K562 (cell line): ENCODE results near the gene TMSB4X. TPM values are rescaled to one million over a fixed set of nuclear protein-coding genes. Genes with fewer than 3 reads are reported as not detected.

Experiments
- CBFA2T2 ChIP-seq: fragments of 450-650 bp; conservative IDR thresholded peaks from 2 replicates; pipeline ENCODE4 v1.6.1; 2017; ENCODE audit warnings: mild to moderate bottlenecking
- FOS ChIP-seq: IDR thresholded peaks from 3 replicates; pipeline ENCODE4 v1.6.1; 2011; ENCODE audit not compliant: insufficient read length; ENCODE audit errors: extremely low read depth
- FOXK2 ChIP-seq, 2 experiments: fragments of 450-650 bp; IDR thresholded peaks in 1 of 2; conservative IDR thresholded peaks in 1 of 2; 2 replicates each; pipeline ENCODE4 v1.6.1; 2016; ENCODE audit warnings: low read depth in 2 of 2, mild to moderate bottlenecking in 1 of 2
- NONO ChIP-seq, 2 experiments: fragments of 200-400 bp in 1 of 2; fragments of 450-650 bp in 1 of 2; formaldehyde crosslinking in 1 of 2; IDR thresholded peaks; 2 replicates each; pipeline ENCODE4 v1.6.1; 2017; ENCODE audit warnings: low read depth in 2 of 2, mild to moderate bottlenecking in 2 of 2, moderate library complexity in 2 of 2, low read length in 1 of 2
- PHF21A ChIP-seq: fragments of 450-650 bp; IDR thresholded peaks from 2 replicates; pipeline ENCODE4 v1.6.1; 2017; ENCODE audit warnings: low read depth, borderline replicate concordance
- SREBF1 ChIP-seq: fragments of 150-350 bp; IDR thresholded peaks from 2 replicates; pipeline ENCODE4 v1.6.1; 2014; ENCODE audit warnings: antibody characterized with exemption, low read depth, low read length, borderline replicate concordance
- TAL1 ChIP-seq: fragments of 450-650 bp; IDR thresholded peaks from 2 replicates; pipeline ENCODE4 v1.6.1; 2016; ENCODE audit warnings: mild to moderate bottlenecking
- THRAP3 ChIP-seq: fragments of 450-650 bp; IDR thresholded peaks from 2 replicates; pipeline ENCODE4 v1.6.1; 2016; ENCODE audit warnings: mild to moderate bottlenecking, inconsistent platforms, borderline replicate concordance
- TRIM24 ChIP-seq, 2 experiments: fragments of 450-650 bp; IDR thresholded peaks; 2 replicates each; pipeline ENCODE4 v1.6.1; 2016
- ZC3H11A ChIP-seq: IDR thresholded peaks from 2 replicates; pipeline ENCODE4 v1.6.1; 2012; ENCODE audit warnings: low read depth, low read length, improper control_type of control experiment
- ZEB2 ChIP-seq: fragments of 450-650 bp; IDR thresholded peaks from 2 replicates; pipeline ENCODE4 v1.6.1; 2016
- polyA plus RNA-seq, 8 experiments: library from polyadenylated mRNA; depleted of rRNA in 4 of 8; stranded (reverse) in 5 of 8; unstranded in 3 of 8; fragments of >200 nt; fragmentation: Nextera tagmentation in 2 of 8; fragmentation: Illumina TruSeq in 1 of 8; extraction: Ambion mirVana in 2 of 8; extraction: Trizol in 1 of 8; gene quantifications; 2 replicates each; pipeline versions ENCODE4 v1.2.1 to v1.2.3, GENCODE V29; 2011 to 2014; ENCODE audit warnings: inconsistent platforms in 1 of 8, missing spikeins in 1 of 8
- total RNA-seq, 7 experiments: library from RNA; depleted of rRNA in 6 of 7; stranded (reverse); fragments of >200 nt in 6 of 7; fragmentation: Illumina TruSeq in 2 of 7; extraction: Trizol in 2 of 7; gene quantifications; 2 replicates each; pipeline versions ENCODE4 v1.2.1 to v1.2.3, GENCODE V29; 2011 to 2021; ENCODE audit warnings: low replicate concordance in 1 of 7
- TF ChIP-seq, protein P1 (sequence below): fragments of 200-400 bp; formaldehyde crosslinking; IDR thresholded peaks from 2 replicates; pipeline ENCODE4 v1.6.1; 2017; ENCODE audit warnings: mild to moderate bottlenecking, low read depth, low read length, moderate library complexity
- TF ChIP-seq, protein P2 (sequence below): fragments of 250-450 bp; sonication (Bioruptor Pico); IDR thresholded peaks from 2 replicates; pipeline ENCODE4 v1.4.0; 2020; ENCODE audit warnings: mild to moderate bottlenecking, moderate library complexity, borderline replicate concordance
- TF ChIP-seq, protein P3 (sequence below): fragments of 250-450 bp; sonication (Bioruptor Pico); IDR thresholded peaks from 2 replicates; pipeline ENCODE4 v1.4.0; 2020; ENCODE audit warnings: mild to moderate bottlenecking
- TF ChIP-seq, protein P4 (sequence below): sonication (generic); formaldehyde crosslinking; IDR thresholded peaks from 2 replicates; pipeline ENCODE4 v1.8.1; 2023; ENCODE audit warnings: missing genetic modification reagents, mild to moderate bottlenecking, borderline replicate concordance

TMSB4X gene
- total and polyA plus RNA-seq, 9 of the 15 experiments (the other 6 are each of a cell fraction or from before 2014, with no cell fraction given) = 1,035 to 2,035 (median 1,529) TPM

DNA sequence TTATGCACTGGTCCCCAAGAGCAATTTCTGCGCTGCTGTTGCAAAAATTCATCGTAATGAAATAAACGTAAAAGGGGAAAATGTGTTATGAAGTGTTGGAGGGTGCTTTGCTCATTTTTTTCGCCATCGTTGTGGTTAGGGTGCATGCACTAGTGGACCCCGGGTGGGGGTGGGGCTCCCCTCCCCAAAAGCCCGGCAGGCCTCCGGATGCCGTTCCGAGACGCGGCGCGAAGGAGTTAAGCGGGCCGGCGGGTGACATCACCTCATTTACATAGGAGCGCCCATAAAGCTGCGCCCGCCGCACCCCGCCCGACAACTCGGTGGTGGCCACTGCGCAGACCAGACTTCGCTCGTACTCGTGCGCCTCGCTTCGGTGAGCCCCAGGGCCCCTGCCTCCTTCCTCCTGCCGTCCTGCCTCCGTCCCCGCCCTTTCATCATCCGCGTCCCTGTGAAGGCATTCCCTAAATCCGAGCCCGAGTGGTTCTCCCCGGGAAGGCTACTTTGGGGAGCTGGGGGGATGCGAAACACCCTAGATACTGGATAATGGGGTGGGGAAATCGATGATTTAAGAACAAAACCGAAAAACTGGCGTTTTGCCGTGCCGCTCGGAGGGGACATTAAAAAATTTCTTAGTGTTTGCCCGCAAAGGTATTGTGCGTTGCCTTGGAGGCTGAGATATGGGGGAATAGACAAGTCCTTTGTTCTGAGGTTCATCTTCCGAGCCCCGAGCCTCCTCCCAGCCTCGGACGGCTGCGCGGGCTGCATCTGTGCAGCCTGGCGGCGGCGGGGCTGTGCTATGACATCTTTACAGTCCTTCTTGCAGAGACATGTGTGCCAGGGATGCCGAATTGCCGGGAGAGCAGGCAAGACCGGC, at the start of gene TMSB4X (continued):
- TF ChIP-seq, protein P1, sequence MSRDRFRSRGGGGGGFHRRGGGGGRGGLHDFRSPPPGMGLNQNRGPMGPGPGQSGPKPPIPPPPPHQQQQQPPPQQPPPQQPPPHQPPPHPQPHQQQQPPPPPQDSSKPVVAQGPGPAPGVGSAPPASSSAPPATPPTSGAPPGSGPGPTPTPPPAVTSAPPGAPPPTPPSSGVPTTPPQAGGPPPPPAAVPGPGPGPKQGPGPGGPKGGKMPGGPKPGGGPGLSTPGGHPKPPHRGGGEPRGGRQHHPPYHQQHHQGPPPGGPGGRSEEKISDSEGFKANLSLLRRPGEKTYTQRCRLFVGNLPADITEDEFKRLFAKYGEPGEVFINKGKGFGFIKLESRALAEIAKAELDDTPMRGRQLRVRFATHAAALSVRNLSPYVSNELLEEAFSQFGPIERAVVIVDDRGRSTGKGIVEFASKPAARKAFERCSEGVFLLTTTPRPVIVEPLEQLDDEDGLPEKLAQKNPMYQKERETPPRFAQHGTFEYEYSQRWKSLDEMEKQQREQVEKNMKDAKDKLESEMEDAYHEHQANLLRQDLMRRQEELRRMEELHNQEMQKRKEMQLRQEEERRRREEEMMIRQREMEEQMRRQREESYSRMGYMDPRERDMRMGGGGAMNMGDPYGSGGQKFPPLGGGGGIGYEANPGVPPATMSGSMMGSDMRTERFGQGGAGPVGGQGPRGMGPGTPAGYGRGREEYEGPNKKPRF = no peak
- TF ChIP-seq CBFA2T2 = no peak
- no peak for TF ChIP-seq ZEB2
- TF ChIP-seq, protein P2, sequence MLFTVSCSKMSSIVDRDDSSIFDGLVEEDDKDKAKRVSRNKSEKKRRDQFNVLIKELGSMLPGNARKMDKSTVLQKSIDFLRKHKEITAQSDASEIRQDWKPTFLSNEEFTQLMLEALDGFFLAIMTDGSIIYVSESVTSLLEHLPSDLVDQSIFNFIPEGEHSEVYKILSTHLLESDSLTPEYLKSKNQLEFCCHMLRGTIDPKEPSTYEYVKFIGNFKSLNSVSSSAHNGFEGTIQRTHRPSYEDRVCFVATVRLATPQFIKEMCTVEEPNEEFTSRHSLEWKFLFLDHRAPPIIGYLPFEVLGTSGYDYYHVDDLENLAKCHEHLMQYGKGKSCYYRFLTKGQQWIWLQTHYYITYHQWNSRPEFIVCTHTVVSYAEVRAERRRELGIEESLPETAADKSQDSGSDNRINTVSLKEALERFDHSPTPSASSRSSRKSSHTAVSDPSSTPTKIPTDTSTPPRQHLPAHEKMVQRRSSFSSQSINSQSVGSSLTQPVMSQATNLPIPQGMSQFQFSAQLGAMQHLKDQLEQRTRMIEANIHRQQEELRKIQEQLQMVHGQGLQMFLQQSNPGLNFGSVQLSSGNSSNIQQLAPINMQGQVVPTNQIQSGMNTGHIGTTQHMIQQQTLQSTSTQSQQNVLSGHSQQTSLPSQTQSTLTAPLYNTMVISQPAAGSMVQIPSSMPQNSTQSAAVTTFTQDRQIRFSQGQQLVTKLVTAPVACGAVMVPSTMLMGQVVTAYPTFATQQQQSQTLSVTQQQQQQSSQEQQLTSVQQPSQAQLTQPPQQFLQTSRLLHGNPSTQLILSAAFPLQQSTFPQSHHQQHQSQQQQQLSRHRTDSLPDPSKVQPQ = no peak
- TF ChIP-seq SREBF1 = no peak
- TF ChIP-seq ZC3H11A = no peak
- TF ChIP-seq PHF21A = no peak
- TF ChIP-seq TRIM24 (IDR thresholded peaks at IDR 0.05) = no peak
- no peak for TF ChIP-seq FOXK2 (conservative IDR thresholded peaks at IDR 0.05 in 1 of 2, IDR thresholded peaks at IDR 0.05 in 1 of 2; ENCODE audit: low read depth in 2 of 2)
- TF ChIP-seq, protein P3, sequence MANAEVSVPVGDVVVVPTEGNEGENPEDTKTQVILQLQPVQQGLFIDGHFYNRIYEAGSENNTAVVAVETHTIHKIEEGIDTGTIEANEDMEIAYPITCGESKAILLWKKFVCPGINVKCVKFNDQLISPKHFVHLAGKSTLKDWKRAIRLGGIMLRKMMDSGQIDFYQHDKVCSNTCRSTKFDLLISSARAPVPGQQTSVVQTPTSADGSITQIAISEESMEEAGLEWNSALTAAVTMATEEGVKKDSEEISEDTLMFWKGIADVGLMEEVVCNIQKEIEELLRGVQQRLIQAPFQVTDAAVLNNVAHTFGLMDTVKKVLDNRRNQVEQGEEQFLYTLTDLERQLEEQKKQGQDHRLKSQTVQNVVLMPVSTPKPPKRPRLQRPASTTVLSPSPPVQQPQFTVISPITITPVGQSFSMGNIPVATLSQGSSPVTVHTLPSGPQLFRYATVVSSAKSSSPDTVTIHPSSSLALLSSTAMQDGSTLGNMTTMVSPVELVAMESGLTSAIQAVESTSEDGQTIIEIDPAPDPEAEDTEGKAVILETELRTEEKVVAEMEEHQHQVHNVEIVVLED (CRISPR knock-in tag) = 0 out of 2 replicates have a peak, but pooled peaks have one; percentile 17
- TF ChIP-seq NONO (IDR thresholded peaks at IDR 0.05; ENCODE audit: low read depth in 2 of 2, low read length in 1 of 2) = peak in 1 of 2 experiments; percentile 93; a peak in 2 of 4 replicates
- no peak for TF ChIP-seq FOS
- TF ChIP-seq, protein P4, sequence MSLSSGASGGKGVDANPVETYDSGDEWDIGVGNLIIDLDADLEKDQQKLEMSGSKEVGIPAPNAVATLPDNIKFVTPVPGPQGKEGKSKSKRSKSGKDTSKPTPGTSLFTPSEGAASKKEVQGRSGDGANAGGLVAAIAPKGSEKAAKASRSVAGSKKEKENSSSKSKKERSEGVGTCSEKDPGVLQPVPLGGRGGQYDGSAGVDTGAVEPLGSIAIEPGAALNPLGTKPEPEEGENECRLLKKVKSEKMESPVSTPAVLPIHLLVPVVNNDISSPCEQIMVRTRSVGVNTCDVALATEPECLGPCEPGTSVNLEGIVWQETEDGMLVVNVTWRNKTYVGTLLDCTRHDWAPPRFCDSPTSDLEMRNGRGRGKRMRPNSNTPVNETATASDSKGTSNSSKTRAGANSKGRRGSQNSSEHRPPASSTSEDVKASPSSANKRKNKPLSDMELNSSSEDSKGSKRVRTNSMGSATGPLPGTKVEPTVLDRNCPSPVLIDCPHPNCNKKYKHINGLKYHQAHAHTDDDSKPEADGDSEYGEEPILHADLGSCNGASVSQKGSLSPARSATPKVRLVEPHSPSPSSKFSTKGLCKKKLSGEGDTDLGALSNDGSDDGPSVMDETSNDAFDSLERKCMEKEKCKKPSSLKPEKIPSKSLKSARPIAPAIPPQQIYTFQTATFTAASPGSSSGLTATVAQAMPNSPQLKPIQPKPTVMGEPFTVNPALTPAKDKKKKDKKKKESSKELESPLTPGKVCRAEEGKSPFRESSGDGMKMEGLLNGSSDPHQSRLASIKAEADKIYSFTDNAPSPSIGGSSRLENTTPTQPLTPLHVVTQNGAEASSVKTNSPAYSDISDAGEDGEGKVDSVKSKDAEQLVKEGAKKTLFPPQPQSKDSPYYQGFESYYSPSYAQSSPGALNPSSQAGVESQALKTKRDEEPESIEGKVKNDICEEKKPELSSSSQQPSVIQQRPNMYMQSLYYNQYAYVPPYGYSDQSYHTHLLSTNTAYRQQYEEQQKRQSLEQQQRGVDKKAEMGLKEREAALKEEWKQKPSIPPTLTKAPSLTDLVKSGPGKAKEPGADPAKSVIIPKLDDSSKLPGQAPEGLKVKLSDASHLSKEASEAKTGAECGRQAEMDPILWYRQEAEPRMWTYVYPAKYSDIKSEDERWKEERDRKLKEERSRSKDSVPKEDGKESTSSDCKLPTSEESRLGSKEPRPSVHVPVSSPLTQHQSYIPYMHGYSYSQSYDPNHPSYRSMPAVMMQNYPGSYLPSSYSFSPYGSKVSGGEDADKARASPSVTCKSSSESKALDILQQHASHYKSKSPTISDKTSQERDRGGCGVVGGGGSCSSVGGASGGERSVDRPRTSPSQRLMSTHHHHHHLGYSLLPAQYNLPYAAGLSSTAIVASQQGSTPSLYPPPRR = no peak
- no peak for TF ChIP-seq THRAP3
- no peak for TF ChIP-seq TAL1
